NCI-H1048 (cell line): ENCODE measurements around the gene CD9.
"Not testable (repeated sequence)": the region's sequence is repeated elsewhere in the genome, so short reads cannot be mapped to it uniquely, and the experiment has no call there.

Experiments
- DNase-seq: peaks from one replicate; lab custom pipeline; 2025; lab: John Stamatoyannopoulos, UW

CD9 gene

GRCh38 chr12:6199531-6200255 lies 507 bp upstream of the CD9 start:
- DNase-seq: no peak

GRCh38 chr12:6201213-6201608 lies 1.0 kb downstream of the CD9 start:
- DNase-seq: no peak

- no peak for DNase-seq
These were observed 1.6 kb downstream of the CD9 start for GRCh38 chr12:6201826-6202225.

GRCh38 chr12:6202304-6202703 lies 2.1 kb downstream of the CD9 start:
- no peak for DNase-seq

- DNase-seq: no peak
These were observed 2.6 kb downstream of the CD9 start for GRCh38 chr12:6202846-6203245.

GRCh38 chr12:6203601-6204000 lies 3.4 kb downstream of the CD9 start:
- DNase-seq: no peak

GRCh38 chr12:6204533-6205143 lies 4.4 kb downstream of the CD9 start:
- DNase-seq: no peak

GRCh38 chr12:6205144-6205539 lies 4.9 kb downstream of the CD9 start:
- no peak for DNase-seq

- no peak for DNase-seq
These were observed 5.6 kb downstream of the CD9 start for GRCh38 chr12:6205761-6206160.

GRCh38 chr12:6206327-6206726 lies 6.1 kb downstream of the CD9 start:
- no peak for DNase-seq

- DNase-seq: no peak
These were observed 7.2 kb downstream of the CD9 start for GRCh38 chr12:6207259-6207925.

- DNase-seq: no peak
These were observed 7.9 kb downstream of the CD9 start for GRCh38 chr12:6208130-6208529.

- DNase-seq: not testable (repeated sequence)
These were observed 9.2 kb downstream of the CD9 start for GRCh38 chr12:6209428-6209827.

GRCh38 chr12:6211421-6211869 lies 11.2 kb downstream of the CD9 start:
- DNase-seq: no peak

- no peak for DNase-seq
These were observed 11.9 kb downstream of the CD9 start for GRCh38 chr12:6212086-6212485.

- DNase-seq: no peak
These were observed 13.8 kb downstream of the CD9 start for GRCh38 chr12:6213969-6214368.

- no peak for DNase-seq
These were observed 14.4 kb downstream of the CD9 start for GRCh38 chr12:6214633-6215032.

GRCh38 chr12:6215120-6215807 lies 15.1 kb downstream of the CD9 start:
- no peak for DNase-seq

- DNase-seq: peak; percentile 20
These were observed 15.8 kb downstream of the CD9 start for GRCh38 chr12:6215932-6216494.

GRCh38 chr12:6216581-6216980 lies 16.4 kb downstream of the CD9 start:
- DNase-seq: no peak

- DNase-seq: no peak
These were observed 18.2 kb downstream of the CD9 start for GRCh38 chr12:6218347-6218925.

- DNase-seq: no peak
These were observed 19.8 kb downstream of the CD9 start for GRCh38 chr12:6219980-6220379.
